Muscle layer of duodenum (tissue), 2 donors: ENCODE measurements around the gene SYT12.
A peak's percentile ranks its signal among the peaks of the same experiment; 100 is the strongest.

ENCODE experiments used
- H3K27ac ChIP-seq: one replicate; pipeline ENCODE4 v1.7.0; 2013; ENCODE audit warnings: mild to moderate bottlenecking, low read length
- H3K27me3 ChIP-seq: one replicate; pipeline ENCODE4 v1.7.0; 2013; ENCODE audit warnings: low read depth, mild to moderate bottlenecking, control low read depth, low read length
- H3K36me3 ChIP-seq, 2 donors: one replicate each; pipeline ENCODE4 v1.7.0; 2013; ENCODE audit warnings: low read length in 2 of 2, control low read depth in 1 of 2, mild to moderate bottlenecking in 1 of 2; ENCODE audit not compliant: insufficient read depth in 2 of 2, control insufficient read depth in 1 of 2
- H3K4me1 ChIP-seq, 2 donors: one replicate each; pipeline ENCODE4 v1.7.0; 2013; ENCODE audit warnings: low read length in 2 of 2, mild to moderate bottlenecking in 2 of 2, control low read depth in 1 of 2, moderate library complexity in 1 of 2; ENCODE audit not compliant: insufficient read depth in 2 of 2, control insufficient read depth in 1 of 2
- H3K4me3 ChIP-seq, 2 donors: one replicate each; pipeline ENCODE4 v1.7.0; 2013; ENCODE audit warnings: low read length in 2 of 2, low read depth in 1 of 2, mild to moderate bottlenecking in 1 of 2
- H3K9me3 ChIP-seq, 2 donors: one replicate each; pipeline ENCODE4 v1.7.0; 2013; ENCODE audit warnings: low read length in 2 of 2, control low read depth in 1 of 2, mild to moderate bottlenecking in 1 of 2; ENCODE audit not compliant: control insufficient read depth in 1 of 2
- donor health status: healthy.

SYT12 gene

GRCh38 chr11:67060111-67060522 lies 37.2 kb downstream of the SYT12 start:
- no peaks in the 10 kb centered on the region for H3K27me3 ChIP-seq
- H3K9me3 ChIP-seq = no peaks in the 10 kb centered on the region
- no peak overlapping the region for H3K4me3 ChIP-seq
- H3K27ac ChIP-seq = no peak overlapping the region
- H3K4me1 ChIP-seq = peaks cover 0 to 18% of the 10 kb centered on the region in 2 donors
- H3K36me3 ChIP-seq = no peaks in the 10 kb centered on the region

DNA sequence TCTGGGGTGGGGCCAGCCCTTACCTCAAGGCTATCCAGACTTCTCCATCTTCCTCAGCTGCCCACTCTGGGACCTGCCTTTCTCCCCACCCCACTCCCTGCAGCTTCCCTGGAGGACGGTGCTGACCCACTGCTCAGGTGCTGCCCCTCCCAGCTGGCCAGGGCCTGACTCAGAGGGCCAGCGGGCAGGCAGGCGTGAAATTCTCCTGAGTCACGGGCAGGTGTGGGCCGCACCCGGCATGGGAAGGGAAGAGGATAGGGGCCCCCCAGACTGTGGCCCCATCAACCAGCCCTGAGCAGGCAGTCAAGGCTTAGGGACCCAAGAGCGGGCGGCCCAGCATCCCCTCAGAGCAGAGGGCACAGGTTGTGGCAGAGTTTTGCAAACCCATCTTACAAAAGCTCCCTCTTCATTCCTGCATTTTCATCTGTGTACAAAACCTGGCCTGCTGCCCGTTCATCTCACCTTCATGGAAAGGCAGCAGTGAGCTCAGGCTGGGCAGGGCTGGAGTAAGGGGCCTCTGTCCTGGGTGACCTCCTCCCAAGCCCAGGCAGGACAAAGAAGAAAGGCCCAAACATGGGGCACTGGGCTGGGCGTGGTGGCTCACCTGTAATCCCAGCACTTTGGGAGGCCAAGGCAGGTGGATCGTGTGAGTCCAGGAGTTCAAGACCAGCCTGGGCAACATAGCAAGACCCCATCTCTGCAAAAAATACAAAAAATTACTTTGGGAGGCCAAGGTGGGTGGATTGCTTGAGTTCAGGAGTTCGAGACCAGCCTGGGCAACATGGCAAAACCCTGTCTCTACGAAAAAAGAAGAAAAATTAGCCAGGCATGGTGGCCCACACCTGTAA lies 39.8 kb downstream of the SYT12 start:
- no peaks in the 10 kb centered on the region for H3K9me3 ChIP-seq
- no peak overlapping the region for H3K27ac ChIP-seq
- H3K27me3 ChIP-seq = no peaks in the 10 kb centered on the region
- no peaks in the 10 kb centered on the region for H3K4me1 ChIP-seq
- peaks cover 0 to 5% of the 10 kb centered on the region in 2 donors for H3K36me3 ChIP-seq
- H3K4me3 ChIP-seq = no peak overlapping the region

DNA sequence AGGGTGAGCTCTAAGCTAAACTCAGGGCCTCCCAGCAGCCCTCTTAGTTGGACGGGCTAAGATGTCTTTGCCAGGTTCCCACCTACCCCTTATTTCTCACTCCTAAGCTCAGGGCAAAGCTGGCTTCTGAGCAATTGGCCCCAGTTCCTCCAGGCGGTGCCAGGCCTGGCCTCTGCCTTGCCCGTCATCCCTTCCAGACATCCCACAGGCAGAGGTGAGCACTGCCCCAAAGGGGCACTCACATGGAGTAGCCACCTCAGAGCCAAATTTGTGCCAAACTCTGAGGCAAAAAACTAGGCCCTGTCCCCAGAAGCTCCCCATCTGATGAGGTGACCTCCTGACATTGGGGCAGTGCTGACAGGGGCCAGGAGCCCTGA lies 43.4 kb downstream of the SYT12 start:
- no peaks in the 10 kb centered on the region for H3K27me3 ChIP-seq
- no peak overlapping the region for H3K27ac ChIP-seq
- H3K9me3 ChIP-seq = no peaks in the 10 kb centered on the region
- peaks cover 0 to 1% of the 10 kb centered on the region in 2 donors for H3K4me1 ChIP-seq
- H3K36me3 ChIP-seq = peaks cover 0 to 5% of the 10 kb centered on the region in 2 donors
- H3K4me3 ChIP-seq = no peak overlapping the region

DNA sequence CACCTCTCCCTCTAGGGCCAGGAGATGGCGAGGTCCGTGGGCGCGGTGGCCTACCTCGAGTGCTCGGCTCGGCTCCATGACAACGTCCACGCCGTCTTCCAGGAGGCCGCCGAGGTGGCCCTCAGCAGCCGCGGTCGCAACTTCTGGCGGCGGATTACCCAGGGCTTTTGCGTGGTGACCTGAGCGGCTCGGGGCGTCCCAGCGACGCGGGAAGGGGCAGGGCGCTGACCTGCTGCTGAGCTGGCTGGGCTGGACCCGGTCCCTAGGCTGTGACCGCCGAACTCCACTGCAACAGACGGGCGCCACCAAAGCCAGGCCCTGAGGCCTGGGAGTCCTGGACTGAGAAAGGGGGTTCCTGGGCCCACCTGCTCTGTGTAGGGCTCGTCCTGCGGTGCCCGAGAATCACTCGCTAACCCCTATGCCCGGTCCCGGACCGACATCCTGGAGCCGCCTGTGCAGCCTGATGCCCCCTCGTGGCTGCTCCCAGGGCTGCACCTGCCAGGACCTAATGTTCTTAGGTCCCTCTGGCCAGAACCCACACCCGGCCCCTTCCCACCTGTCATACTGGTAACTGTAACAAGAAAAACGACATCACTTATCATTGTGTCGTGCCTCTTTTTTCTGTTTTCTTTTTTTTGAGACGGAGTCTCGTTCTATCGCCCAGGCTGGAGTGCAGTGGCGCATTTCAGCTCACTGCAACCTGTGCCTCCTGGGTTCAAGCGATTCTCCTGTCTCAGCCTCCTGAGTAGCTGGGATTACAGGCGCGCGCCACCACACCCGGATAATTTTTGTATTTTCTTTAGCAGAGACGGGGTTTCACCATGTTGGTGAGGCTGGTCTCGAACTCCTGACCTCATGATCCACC lies 48.7 kb downstream of the SYT12 start:
- Histone ChIP-seq H3K9me3 (no peaks in the 10 kb centered on the region), H3K27me3 (no peaks in the 10 kb centered on the region), H3K36me3 (peaks cover 0 to 4% of the 10 kb centered on the region in 2 donors), H3K4me1 (peaks cover 0 to 4% of the 10 kb centered on the region in 2 donors), H3K4me3 (peak overlapping the region; percentile 9 to 38), H3K27ac (no peak overlapping the region)

DNA sequence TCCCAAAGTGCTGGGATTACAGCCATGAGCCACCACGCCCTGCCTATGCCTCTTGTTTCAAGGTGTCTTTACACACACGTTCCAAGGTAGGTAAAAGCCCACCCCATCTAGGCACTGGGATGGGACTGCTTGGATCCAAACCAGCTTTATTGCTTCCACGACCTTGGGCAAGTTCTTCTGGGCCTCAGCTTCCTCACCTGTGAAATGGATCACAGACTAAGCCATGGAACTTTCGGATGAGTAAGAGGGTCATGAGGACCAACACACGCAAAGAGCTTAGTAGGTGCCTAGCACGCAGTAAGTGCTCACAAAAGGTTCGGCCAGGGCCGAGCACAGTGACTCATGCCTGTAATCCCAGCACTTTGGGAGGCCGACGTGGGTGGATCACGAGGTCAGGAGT lies 49.4 kb downstream of the SYT12 start:
- Histone ChIP-seq H3K9me3 (no peaks in the 10 kb centered on the region), H3K27ac (no peak overlapping the region), H3K4me3 (no peak overlapping the region), H3K27me3 (no peaks in the 10 kb centered on the region), H3K36me3 (no peaks in the 10 kb centered on the region), H3K4me1 (peaks cover 0 to 4% of the 10 kb centered on the region in 2 donors)

GRCh38 chr11:67073908-67074307 lies 51.0 kb downstream of the SYT12 start:
- no peaks in the 10 kb centered on the region for H3K9me3 ChIP-seq
- no peaks in the 10 kb centered on the region for H3K36me3 ChIP-seq
- H3K27ac ChIP-seq = no peak overlapping the region
- H3K4me3 ChIP-seq = no peak overlapping the region
- no peaks in the 10 kb centered on the region for H3K27me3 ChIP-seq
- H3K4me1 ChIP-seq = peaks cover 0 to 4% of the 10 kb centered on the region in 2 donors

- Histone ChIP-seq H3K36me3 (no peaks in the 10 kb centered on the region), H3K27me3 (no peaks in the 10 kb centered on the region), H3K4me1 (peaks cover 0 to 4% of the 10 kb centered on the region in 2 donors)
Measured at GRCh38 chr11:67076202-67076601, 53.3 kb downstream of the SYT12 start.

GRCh38 chr11:67079065-67079705 lies 56.3 kb downstream of the SYT12 start:
- H3K4me3 ChIP-seq = no peak overlapping the region
- H3K9me3 ChIP-seq = no peaks in the 10 kb centered on the region
- no peak overlapping the region for H3K27ac ChIP-seq
- peaks cover 5 to 7% of the 10 kb centered on the region in 2 donors for H3K4me1 ChIP-seq
- H3K27me3 ChIP-seq = no peaks in the 10 kb centered on the region
- H3K36me3 ChIP-seq = no peaks in the 10 kb centered on the region

More at GRCh38 chr11:67076202-67076601, 53.3 kb downstream of the SYT12 start:
- H3K4me3 ChIP-seq = no peak overlapping the region
- H3K9me3 ChIP-seq = no peaks in the 10 kb centered on the region
- no peak overlapping the region for H3K27ac ChIP-seq

DNA sequence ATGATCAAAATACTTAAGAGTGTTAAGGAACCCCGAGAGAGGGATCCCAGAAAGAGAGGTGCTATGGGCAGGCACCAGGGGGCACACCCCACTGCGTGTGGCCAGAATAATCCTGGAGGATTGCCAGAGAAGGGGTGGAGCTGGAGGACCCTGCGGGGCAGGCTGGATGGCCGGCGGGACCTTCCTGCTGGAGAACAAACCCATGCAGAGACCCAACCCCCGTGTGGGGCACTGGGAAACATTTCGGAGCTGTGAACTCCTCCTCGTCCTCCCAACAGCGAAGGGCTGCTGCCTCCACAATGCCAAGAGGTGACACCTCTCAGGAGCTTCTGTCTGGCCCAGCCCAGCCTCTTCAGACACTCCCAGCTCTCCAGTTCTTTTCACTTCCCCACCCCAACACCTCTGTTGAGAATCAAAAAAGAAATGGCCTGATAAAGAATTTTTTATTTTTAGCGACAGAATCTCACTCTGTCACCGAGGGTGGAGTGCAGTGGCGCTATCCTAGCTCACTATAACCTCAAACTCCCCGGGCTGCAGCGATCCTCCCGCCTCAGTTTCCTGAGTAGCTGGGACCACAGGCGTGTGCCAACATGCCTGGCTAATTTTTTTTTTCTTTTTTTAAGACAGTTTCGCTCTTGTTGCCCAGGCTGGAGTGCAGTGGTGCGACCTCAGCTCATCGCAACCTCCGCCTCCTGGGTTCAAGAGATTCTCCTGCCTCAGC lies 59.3 kb downstream of the SYT12 start:
- peaks cover 5 to 7% of the 10 kb centered on the region in 2 donors for H3K4me1 ChIP-seq
- H3K9me3 ChIP-seq = no peaks in the 10 kb centered on the region
- no peak overlapping the region for H3K27ac ChIP-seq
- peak overlapping the region in 1 of 2 donors; percentile 0 for H3K4me3 ChIP-seq
- no peaks in the 10 kb centered on the region for H3K27me3 ChIP-seq
- H3K36me3 ChIP-seq = no peaks in the 10 kb centered on the region

DNA sequence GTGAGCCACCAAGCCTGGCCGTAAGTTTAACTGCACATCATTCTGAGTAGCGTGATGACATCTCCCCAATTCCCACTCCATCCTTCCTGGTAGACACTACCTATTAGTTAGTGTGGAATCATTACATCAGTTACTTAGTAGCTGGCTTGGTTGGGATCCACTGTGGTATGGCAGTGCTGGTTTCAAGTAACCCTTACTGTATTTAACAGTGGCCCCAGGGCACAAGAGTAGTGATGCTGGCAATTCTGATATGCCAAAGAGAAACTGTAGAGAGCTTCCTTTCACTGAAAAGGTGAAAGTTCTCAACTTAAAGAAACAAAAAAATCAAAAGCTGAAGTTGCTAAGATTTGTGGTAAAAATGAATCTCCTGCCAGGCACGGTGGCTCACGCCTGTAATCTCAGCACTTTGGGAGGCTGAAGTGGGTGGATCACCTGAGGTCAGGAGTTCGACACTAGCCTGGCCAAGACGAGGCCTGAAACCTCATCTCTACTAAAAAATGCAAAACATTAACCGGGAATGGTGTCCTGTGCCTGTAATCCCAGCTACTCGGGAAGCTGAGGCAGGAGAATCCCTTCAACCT lies 60.9 kb downstream of the SYT12 start:
- H3K9me3 ChIP-seq = no peaks in the 10 kb centered on the region
- H3K36me3 ChIP-seq = no peaks in the 10 kb centered on the region
- no peak overlapping the region for H3K27ac ChIP-seq
- no peaks in the 10 kb centered on the region for H3K27me3 ChIP-seq
- peaks cover 5 to 7% of the 10 kb centered on the region in 2 donors for H3K4me1 ChIP-seq
- H3K4me3 ChIP-seq = no peak overlapping the region
